Measurements from ENCODE around the gene HMGB3. TPM values are rescaled to one million over a fixed set of nuclear protein-coding genes. Genes with fewer than 3 reads are reported as not detected.

The HMGB3 gene
- polyA plus RNA-seq, 3 donors = 3.0 to 6.4 (median 4.9) TPM

- no peaks in the 10 kb centered on the region for H3K79me2 ChIP-seq (ENCODE audit: insufficient read depth, low read length)
- intact Hi-C loops (cut with micrococcal nuclease) = no loop called here
- TF ChIP-seq CTCF (IDR thresholded peaks at IDR 0.05) = no peak
- H3K36me3 ChIP-seq (replicated peaks in 1 of 2; ENCODE audit: control insufficient read depth in 1 of 2, insufficient read depth in 2 of 2, low read length in 2 of 2) = no peaks in the 10 kb centered on the region
- Mint-ChIP-seq H3K27me3 (ENCODE audit: low read depth in 3 of 3) (peaks cover 0 to 9% (median 7%) of the 10 kb centered on the region in 3 donors), H3K4me1 (no peaks in the 10 kb centered on the region), H3K4me3 (no peak overlapping the region), H3K36me3 (no peaks in the 10 kb centered on the region), H3K27ac (no peak overlapping the region), H3K9me3 (peaks cover 0 to 16% (median 7%) of the 10 kb centered on the region in 7 donors)
- no peaks in the 10 kb centered on the region for H3K4me1 ChIP-seq (ENCODE audit: control insufficient read depth in 1 of 2, insufficient read depth in 2 of 2, low read length in 2 of 2)
- H3K4me2 ChIP-seq (replicated peaks; ENCODE audit: extremely low read depth, low read length, poor library complexity, severe bottlenecking) = no peak overlapping the region
- H3K27me3 ChIP-seq (ENCODE audit: control insufficient read depth in 2 of 2, insufficient read depth in 2 of 2, low read length in 2 of 2) = no peaks in the 10 kb centered on the region
- DNase-seq = no peak
- WGBS (ENCODE audit: insufficient coverage) = 69% methylated on average over 4 of the region's 5 CpGs
- no peak overlapping the region for H3K27ac ChIP-seq (ENCODE audit: low read depth in 1 of 2, low read length in 2 of 2)
- H4K20me1 ChIP-seq (ENCODE audit: insufficient read depth, low read length) = no peaks in the 10 kb centered on the region
- peaks cover 0 to 3% of the 10 kb centered on the region in 2 donors for H3K9me3 ChIP-seq (replicated peaks in 1 of 2; ENCODE audit: control insufficient read depth in 1 of 2, insufficient read depth in 1 of 2, low read length in 2 of 2)
- no peak overlapping the region for H3K4me3 ChIP-seq (replicated peaks in 1 of 3; ENCODE audit: low read depth in 2 of 3, low read length in 3 of 3)
- no peak overlapping the region for H2AFZ ChIP-seq (ENCODE audit: insufficient read depth, low read depth, low read length, poor library complexity, severe bottlenecking)
- H3K9ac ChIP-seq (ENCODE audit: insufficient read depth, low read length, poor library complexity, severe bottlenecking) = no peak overlapping the region
These were observed 48.7 kb upstream of the HMGB3 start for GRCh38 chrX:150934453-150934852.

- Mint-ChIP-seq H3K27ac (no peak overlapping the region), H3K27me3 (ENCODE audit: low read depth in 3 of 3) (peaks cover 0 to 9% (median 7%) of the 10 kb centered on the region in 3 donors), H3K9me3 (peaks cover 0 to 16% (median 7%) of the 10 kb centered on the region in 7 donors), H3K4me3 (no peak overlapping the region), H3K4me1 (no peaks in the 10 kb centered on the region), H3K36me3 (no peaks in the 10 kb centered on the region)
- no peaks in the 10 kb centered on the region for H3K4me1 ChIP-seq (ENCODE audit: control insufficient read depth in 1 of 2, insufficient read depth in 2 of 2, low read length in 2 of 2)
- no peaks in the 10 kb centered on the region for H3K36me3 ChIP-seq (replicated peaks in 1 of 2; ENCODE audit: control insufficient read depth in 1 of 2, insufficient read depth in 2 of 2, low read length in 2 of 2)
- TF ChIP-seq CTCF (IDR thresholded peaks at IDR 0.05) = no peak
- no peak overlapping the region for H3K4me3 ChIP-seq (replicated peaks in 1 of 3; ENCODE audit: low read depth in 2 of 3, low read length in 3 of 3)
- H3K4me2 ChIP-seq (replicated peaks; ENCODE audit: extremely low read depth, low read length, poor library complexity, severe bottlenecking) = no peak overlapping the region
- no peak overlapping the region for H3K9ac ChIP-seq (ENCODE audit: insufficient read depth, low read length, poor library complexity, severe bottlenecking)
- no peak overlapping the region for H2AFZ ChIP-seq (ENCODE audit: insufficient read depth, low read depth, low read length, poor library complexity, severe bottlenecking)
- DNase-seq = no peak
- 76% methylated on average over 7 of the region's 7 CpGs for WGBS (ENCODE audit: insufficient coverage)
- no peak overlapping the region for H3K27ac ChIP-seq (ENCODE audit: low read depth in 1 of 2, low read length in 2 of 2)
- H3K79me2 ChIP-seq (ENCODE audit: insufficient read depth, low read length) = no peaks in the 10 kb centered on the region
- no peaks in the 10 kb centered on the region for H4K20me1 ChIP-seq (ENCODE audit: insufficient read depth, low read length)
- peaks cover 0 to 3% of the 10 kb centered on the region in 2 donors for H3K9me3 ChIP-seq (replicated peaks in 1 of 2; ENCODE audit: control insufficient read depth in 1 of 2, insufficient read depth in 1 of 2, low read length in 2 of 2)
- intact Hi-C loops (cut with micrococcal nuclease) = no loop called here
- H3K27me3 ChIP-seq (ENCODE audit: control insufficient read depth in 2 of 2, insufficient read depth in 2 of 2, low read length in 2 of 2) = no peaks in the 10 kb centered on the region
These were observed 47.7 kb upstream of the HMGB3 start for GRCh38 chrX:150935467-150935866.

Data from CD14-positive monocyte (primary cell).